GM12878 (cell line): ENCODE measurements around the gene CEP131. TPM values are rescaled to one million over a fixed set of nuclear protein-coding genes. Genes with fewer than 3 reads are reported as not detected.

Experiments
- ATAC-seq: fragments of 200-7000 bp; cut with Tn5 transposase; 3 replicates; pipeline ENCODE4 v1.9.1; 2020; ENCODE audit warnings: mild to moderate bottlenecking, moderate library complexity
- BruUV-seq: library from RNA; stranded (reverse); fragments of 400-500 nt; replicated peaks from 2 replicates; lab custom pipeline; 2021; lab: Mats Ljungman, UMichigan
- CTCF ChIA-PET: fragments of 300-600 bp; sonication (Branson Sonifier 250); formaldehyde crosslinking; extraction: SDS; loops from one replicate; lab custom pipeline; 2021; ENCODE audit warnings: inconsistent platforms; lab: Yijun Ruan, JAX
- POLR2A ChIA-PET: fragments of 350-600 bp; formaldehyde crosslinking; extraction: SDS; loops from one replicate; lab custom pipeline; 2021; ENCODE audit warnings: inconsistent platforms; lab: Charles Lee
- RAD21 ChIA-PET: fragments of 300-600 bp; sonication (Branson Sonifier 250); formaldehyde crosslinking; loops from one replicate; lab custom pipeline; 2023; ENCODE audit warnings: antibody characterized with exemption; ENCODE audit not compliant: unreplicated experiment; lab: Charles Lee
- SMC1A ChIA-PET: fragments of 300-600 bp; sonication (Branson Sonifier 250); formaldehyde crosslinking; loops from one replicate; lab custom pipeline; 2023; ENCODE audit not compliant: unreplicated experiment, uncharacterized antibody; lab: Charles Lee
- DNase-seq: peaks from one replicate; pipeline ENCODE4 v3.0.0-alpha.2; 2011; ENCODE audit warnings: low read depth, low spot score
- FAIRE-seq: peaks from 3 replicates; lab custom pipeline; 2011; peaks lifted over from hg19 to GRCh38; lab: Jason Lieb, UNC
- H2AFZ ChIP-seq: 2 replicates; pipeline ENCODE4 v1.6.0; 2011; ENCODE audit warnings: low read depth, low read length, control low read depth; ENCODE audit not compliant: control insufficient read depth
- H3K27ac ChIP-seq: 2 replicates; pipeline ENCODE4 v1.5.1; 2011; ENCODE audit warnings: control low read depth; ENCODE audit not compliant: control insufficient read depth, insufficient read depth
- H3K27me3 ChIP-seq, 2 experiments: replicated peaks in 1 of 2; 2 replicates each; pipeline versions ENCODE4 v1.6.0 to v1.6.1; 2011; ENCODE audit warnings: low read length in 1 of 2; ENCODE audit not compliant: control insufficient read depth in 2 of 2, insufficient read depth in 2 of 2
- H3K36me3 ChIP-seq, 2 experiments: 2 replicates each; pipeline ENCODE4 v1.5.1; 2011; ENCODE audit warnings: low read length in 1 of 2; ENCODE audit not compliant: control insufficient read depth in 2 of 2, insufficient read depth in 2 of 2
- H3K4me1 ChIP-seq: 2 replicates; pipeline ENCODE4 v1.6.1; 2011; ENCODE audit warnings: mild to moderate bottlenecking, low read length, moderate library complexity, mixed read lengths; ENCODE audit not compliant: control insufficient read depth, insufficient read depth
- H3K4me2 ChIP-seq: 2 replicates; pipeline ENCODE4 v1.6.0; 2011; ENCODE audit warnings: control low read depth; ENCODE audit not compliant: control insufficient read depth, insufficient read depth
- H3K4me3 ChIP-seq: fragments of 200-600 bp; sonication (generic); 2 replicates; pipeline ENCODE4 v1.5.1; 2016
- H3K79me2 ChIP-seq: 2 replicates; pipeline ENCODE4 v1.6.0; 2011; ENCODE audit warnings: low read length; ENCODE audit not compliant: control insufficient read depth, insufficient read depth
- H3K9ac ChIP-seq: 2 replicates; pipeline ENCODE4 v1.8.0; 2011; ENCODE audit warnings: low read length, control low read depth, mixed read lengths; ENCODE audit not compliant: control insufficient read depth, insufficient read depth
- H3K9me3 ChIP-seq: replicated peaks from 3 replicates; pipeline ENCODE4 v1.5.1; 2011; ENCODE audit warnings: mild to moderate bottlenecking, low read length; ENCODE audit not compliant: control insufficient read depth, insufficient read depth
- H4K20me1 ChIP-seq: 2 replicates; pipeline ENCODE4 v1.6.0; 2011; ENCODE audit not compliant: control insufficient read depth, insufficient read depth
- DPF2 ChIP-seq: fragments of 450-650 bp; IDR thresholded peaks from 2 replicates; pipeline ENCODE4 v1.6.1; 2017; ENCODE audit warnings: mild to moderate bottlenecking
- FOS ChIP-seq: IDR thresholded peaks from 3 replicates; pipeline ENCODE4 v1.6.1; 2011; ENCODE audit warnings: borderline replicate concordance; ENCODE audit not compliant: insufficient read length; ENCODE audit errors: extremely low read depth
- HDGF ChIP-seq: fragments of 450-650 bp; IDR thresholded peaks from 2 replicates; pipeline ENCODE4 v1.6.1; 2016; ENCODE audit warnings: antibody characterized with exemption
- IKZF1 ChIP-seq: fragments of 450-650 bp; conservative IDR thresholded peaks from 2 replicates; pipeline ENCODE4 v1.6.1; 2017; ENCODE audit warnings: antibody characterized with exemption, mild to moderate bottlenecking
- KLF5 ChIP-seq: fragments of 450-650 bp; IDR thresholded peaks from 2 replicates; pipeline ENCODE4 v1.6.1; 2014; ENCODE audit warnings: mild to moderate bottlenecking; ENCODE audit not compliant: partially characterized antibody
- LARP7 ChIP-seq: fragments of 450-650 bp; IDR thresholded peaks from 2 replicates; pipeline ENCODE4 v1.6.1; 2017; ENCODE audit warnings: mild to moderate bottlenecking
- NFYB ChIP-seq: IDR thresholded peaks from 2 replicates; pipeline ENCODE4 v1.6.1; 2011; ENCODE audit warnings: low read depth, mild to moderate bottlenecking, low read length, improper control_type of control experiment, moderate library complexity; ENCODE audit not compliant: insufficient read depth
- PAX8 ChIP-seq: fragments of 450-650 bp; IDR thresholded peaks from 2 replicates; pipeline ENCODE4 v1.6.1; 2017; ENCODE audit warnings: mild to moderate bottlenecking, moderate library complexity
- SIX5 ChIP-seq: IDR thresholded peaks from 2 replicates; pipeline ENCODE4 v1.6.1; 2011; ENCODE audit warnings: mild to moderate bottlenecking, low read depth, low read length, moderate library complexity; ENCODE audit not compliant: severe bottlenecking
- SREBF2 ChIP-seq: IDR thresholded peaks from 2 replicates; pipeline ENCODE4 v1.6.1; 2012; ENCODE audit warnings: mild to moderate bottlenecking, low read length
- USF2 ChIP-seq: IDR thresholded peaks from 2 replicates; pipeline ENCODE4 v1.6.1; 2011; ENCODE audit warnings: low read depth, low read length, improper control_type of control experiment, borderline replicate concordance
- YBX1 ChIP-seq: fragments of 450-650 bp; IDR thresholded peaks from 2 replicates; pipeline ENCODE4 v1.6.1; 2016; ENCODE audit warnings: antibody characterized with exemption
- ZBTB40 ChIP-seq: fragments of 450-650 bp; IDR thresholded peaks from 2 replicates; pipeline ENCODE4 v1.6.1; 2016; ENCODE audit warnings: mild to moderate bottlenecking, moderate library complexity, borderline replicate concordance
- WGBS: methylation state at CpG from one replicate; pipeline ENCODE4 v1.1.6; 2016; ENCODE audit warnings: low lambda C conversion rate; ENCODE audit not compliant: insufficient replicate concordance, insufficient coverage; ENCODE audit errors: missing lambda C conversion rate; 5-methylcytosine and 5-hydroxymethylcytosine counted together
- in situ Hi-C: fragments of 300-500 bp; cut with MboI; formaldehyde crosslinking; loops from 9 replicates; pipeline ENCODE4 v1.14.3; 2018; ENCODE audit warnings: mixed read lengths
- intact Hi-C: fragments of 100-400 bp; cut with micrococcal nuclease; formaldehyde crosslinking; loops from one replicate; pipeline ENCODE4 v1.14.2; 2022; ENCODE audit not compliant: unreplicated experiment
- polyA plus RNA-seq, 11 experiments: library from polyadenylated mRNA; depleted of rRNA in 4 of 11; unstranded in 6 of 11; stranded (reverse) in 5 of 11; fragments of >200 nt; fragmentation: Nextera tagmentation in 4 of 11; fragmentation: Illumina TruSeq in 1 of 11; extraction: Ambion mirVana in 4 of 11; extraction: Trizol in 1 of 11; gene quantifications; 1 replicate in 1 of 11; 2 replicates in 10 of 11; pipeline versions ENCODE4 v1.2.1 to v1.2.3, GENCODE V29; 2011 to 2016; ENCODE audit warnings: inconsistent platforms in 2 of 11, missing spikeins in 2 of 11, low read depth in 1 of 11
- total RNA-seq, 4 experiments: library from RNA; depleted of rRNA in 3 of 4; stranded (reverse); fragments of >200 nt in 3 of 4; fragmentation: Illumina TruSeq in 1 of 4; extraction: Trizol in 1 of 4; gene quantifications; 2 replicates each; pipeline versions ENCODE4 v1.2.1 to v1.2.3, GENCODE V29; 2013 to 2021

The CEP131 gene
- total and polyA plus RNA-seq, 10 of the 15 experiments (the other 5 are each of a cell fraction or from before 2014, with no cell fraction given): 0.05 to 17.3 (median 6.7) TPM

GRCh38 chr17:81183807-81184206 is 39.0 kb downstream of the CEP131 start:
- WGBS: 33% methylated on average over 11 of the region's 11 CpGs
- in situ Hi-C loops (no loop called here), intact Hi-C loops (no loop called here)
- H3K36me3 ChIP-seq: no peaks in the 10 kb centered on the region
- H3K9ac ChIP-seq: no peak overlapping the region
- no peaks in the 10 kb centered on the region for H3K27me3 ChIP-seq
- RAD21 ChIA-PET: no interaction called here
- H4K20me1 ChIP-seq: no peaks in the 10 kb centered on the region
- DNase-seq: no peak
- H3K79me2 ChIP-seq: no peaks in the 10 kb centered on the region
- SMC1A ChIA-PET: no interaction called here
- no peaks in the 10 kb centered on the region for H3K9me3 ChIP-seq
- FAIRE-seq: no peak
- CTCF ChIA-PET: no interaction called here
- no peak overlapping the region for H3K4me3 ChIP-seq
- no TSS peak for BruUV-seq
- no peak overlapping the region for H3K4me2 ChIP-seq
- no peak for TF ChIP-seq LARP7
- TF ChIP-seq SIX5: no peak
- TF ChIP-seq DPF2: no peak
- no peak for TF ChIP-seq YBX1
- no peak for TF ChIP-seq SREBF2
- TF ChIP-seq HDGF: no peak
- no peak for TF ChIP-seq USF2
- no peak for TF ChIP-seq NFYB
- TF ChIP-seq KLF5: no peak
- TF ChIP-seq ZBTB40: no peak
- no peak for TF ChIP-seq PAX8
- TF ChIP-seq IKZF1: no peak
- no peak for TF ChIP-seq FOS
- H2AFZ ChIP-seq: no peak overlapping the region
- POLR2A ChIA-PET: no interaction called here
- H3K27ac ChIP-seq: no peak overlapping the region
- no peak for ATAC-seq
- no peaks in the 10 kb centered on the region for H3K4me1 ChIP-seq
